GM18505 (cell line): ENCODE results near the gene GNG7.
"Not testable (repeated sequence)": the region's sequence is repeated elsewhere in the genome, so short reads cannot be mapped to it uniquely, and the experiment has no call there.

Experiments used
- ATAC-seq: cut with Tn5 transposase; IDR thresholded peaks from one replicate; pipeline ENCODE4 v1.9.1; 2021; ENCODE audit not compliant: unreplicated experiment
- POLR2A ChIP-seq: IDR thresholded peaks from 4 replicates; pipeline ENCODE4 v1.6.1; 2011; ENCODE audit warnings: borderline replicate concordance; ENCODE audit not compliant: insufficient read depth, insufficient read length; ENCODE audit errors: extremely low read depth

GNG7 gene

DNA sequence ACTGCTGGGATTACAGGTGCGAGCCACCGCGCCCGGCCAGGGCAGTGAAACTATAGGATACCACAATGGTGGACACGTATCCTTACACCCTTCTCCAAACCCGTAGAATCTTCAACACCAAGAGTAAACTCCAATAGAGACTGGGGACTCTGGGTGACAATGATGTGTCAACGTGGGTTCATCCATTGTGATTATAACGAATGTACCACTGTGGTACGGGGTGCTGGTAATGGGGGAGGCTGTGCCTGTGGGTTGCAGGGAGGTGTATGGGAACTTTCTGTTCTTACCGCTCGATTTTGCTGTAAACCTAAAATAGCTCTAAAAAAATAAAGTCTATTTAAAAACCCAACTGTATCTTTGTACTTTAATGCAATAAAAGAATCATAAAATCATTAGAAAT, 11.6 kb downstream of the GNG7 start:
- ATAC-seq, result no peak
- no peak for TF ChIP-seq POLR2A

DNA sequence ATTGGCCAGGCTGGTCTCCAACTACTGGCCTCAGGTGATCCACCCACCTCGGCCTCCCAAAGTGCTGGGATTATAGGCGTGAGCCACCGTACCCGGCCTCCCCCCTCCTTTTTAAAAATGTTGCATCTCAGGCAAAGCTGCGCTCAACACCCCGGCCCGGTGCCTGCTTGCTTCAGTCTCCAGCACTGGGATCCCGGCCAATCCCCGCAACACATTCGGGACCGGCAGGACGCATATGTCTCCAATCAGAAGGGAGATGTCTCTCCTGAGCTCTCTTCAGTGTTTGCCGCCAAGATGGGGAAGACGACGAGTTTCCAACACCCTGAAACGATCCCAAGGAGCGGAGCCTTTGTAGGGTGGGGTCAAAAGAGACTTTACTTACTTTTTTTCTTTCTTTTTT, 16.1 kb downstream of the GNG7 start:
- TF ChIP-seq POLR2A, result no peak
- ATAC-seq, result no peak

DNA sequence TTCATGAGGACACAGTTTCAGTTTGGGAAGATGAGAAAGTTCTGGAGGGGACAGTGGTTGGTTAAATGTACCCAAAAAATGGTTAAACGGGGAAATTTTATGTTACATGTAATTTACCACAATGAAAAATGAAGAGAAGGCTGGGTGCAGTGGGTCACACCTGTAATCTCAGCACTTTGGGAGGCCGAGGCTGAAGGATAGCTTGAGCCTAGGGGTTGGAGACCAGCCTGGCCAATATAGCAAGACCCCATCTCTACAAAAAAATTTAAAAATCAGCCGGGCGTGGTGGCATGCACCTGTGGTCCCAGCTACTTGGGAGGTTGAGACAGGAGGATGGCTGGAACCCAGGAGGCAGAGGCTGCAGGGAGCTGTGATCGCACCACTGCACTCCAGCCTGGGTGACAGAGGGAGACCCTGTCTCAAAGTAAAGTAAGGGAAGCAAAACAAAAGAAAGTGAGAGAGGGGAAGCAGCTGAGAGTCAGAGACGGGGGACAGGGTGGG, 17.2 kb downstream of the GNG7 start:
- no peak for TF ChIP-seq POLR2A
- ATAC-seq, result no peak

DNA sequence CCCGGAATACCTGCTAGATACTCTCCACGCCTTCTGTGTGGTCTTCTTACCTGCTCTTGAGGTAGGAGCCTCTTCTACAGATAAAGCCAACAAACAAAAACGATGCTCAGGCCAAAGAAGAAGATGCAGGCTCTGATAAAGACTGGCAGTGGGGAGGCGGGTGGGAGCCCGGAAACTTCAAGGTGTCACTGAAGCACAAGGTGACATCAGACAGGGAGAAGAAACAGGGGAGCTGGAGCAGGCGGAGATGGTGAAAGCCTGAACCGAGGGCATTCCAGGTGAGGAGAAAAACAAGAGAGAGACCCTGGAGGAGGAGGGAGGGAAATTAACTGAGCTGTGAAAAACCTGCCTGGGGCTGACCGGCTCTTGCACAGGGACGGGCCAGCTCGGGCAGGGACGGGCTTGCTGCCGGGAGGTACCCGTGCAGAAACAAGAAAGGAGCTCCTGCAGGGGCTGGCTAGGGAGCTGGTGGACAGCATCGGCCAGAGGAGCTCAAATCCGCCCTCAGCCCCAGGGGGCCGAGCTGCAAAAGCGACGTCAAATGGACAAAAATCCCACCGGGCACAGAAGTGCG, 19.0 kb downstream of the GNG7 start:
- no peak for ATAC-seq
- no peak for TF ChIP-seq POLR2A

DNA sequence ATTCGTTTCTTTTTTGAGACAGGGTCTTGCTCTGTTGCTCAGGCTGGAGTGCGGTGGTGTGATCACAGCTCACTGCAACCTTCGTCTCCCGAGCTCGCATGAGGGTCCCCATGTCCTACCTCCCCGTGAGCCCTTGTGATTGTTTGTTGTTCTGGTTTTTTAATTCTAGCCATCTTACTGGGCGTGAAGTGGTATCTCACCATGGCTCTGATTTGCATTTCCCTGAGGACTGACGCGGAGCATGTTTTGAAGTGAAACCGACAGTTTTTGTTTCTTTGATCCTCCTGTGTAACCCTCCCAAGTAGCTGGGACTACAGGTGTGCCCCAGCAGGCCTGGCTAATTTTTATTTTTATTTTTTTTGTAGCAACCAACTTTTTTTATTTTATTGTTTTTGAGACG, 21.7 kb downstream of the GNG7 start:
- TF ChIP-seq POLR2A, result no peak
- no peak for ATAC-seq

DNA sequence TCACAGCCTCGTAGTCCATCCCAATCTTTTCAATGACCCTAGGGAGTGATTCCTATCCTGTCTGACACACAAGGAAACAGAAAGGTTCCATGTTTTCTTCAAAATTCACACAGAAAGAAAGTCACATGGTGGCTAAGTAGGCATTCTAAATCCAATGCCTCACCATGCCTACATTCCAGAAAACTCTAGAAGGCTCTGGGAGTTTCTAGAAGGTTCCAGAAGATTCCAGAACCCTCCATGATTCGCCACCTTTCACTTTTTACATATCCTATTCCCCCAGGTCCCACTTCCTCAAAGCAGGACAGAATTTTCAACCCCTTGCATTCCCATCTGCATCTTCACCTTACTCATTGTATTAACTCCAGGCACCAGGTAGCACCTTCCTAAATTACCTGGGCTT, 23.1 kb downstream of the GNG7 start:
- no peak for ATAC-seq
- no peak for TF ChIP-seq POLR2A

DNA sequence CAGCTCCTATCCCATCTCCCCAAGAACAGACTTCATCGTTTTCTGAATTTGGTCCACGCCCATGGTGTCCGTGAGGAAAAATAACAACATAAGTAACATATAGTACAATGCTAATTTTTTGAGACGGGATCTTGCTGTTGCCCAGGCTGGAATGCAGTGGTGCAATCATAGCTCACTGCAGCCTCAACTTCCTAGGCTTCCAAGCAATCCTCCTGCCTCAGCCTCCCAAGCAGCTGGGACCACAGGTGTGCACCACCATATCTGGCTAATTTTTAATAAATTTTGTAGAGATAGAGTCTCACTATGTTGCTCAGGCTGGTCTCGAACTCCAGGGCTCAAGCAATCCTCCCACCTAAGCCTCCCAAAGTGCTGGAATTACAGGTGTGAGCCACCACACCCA, 23.5 kb downstream of the GNG7 start:
- ATAC-seq, result not testable (repeated sequence)

DNA sequence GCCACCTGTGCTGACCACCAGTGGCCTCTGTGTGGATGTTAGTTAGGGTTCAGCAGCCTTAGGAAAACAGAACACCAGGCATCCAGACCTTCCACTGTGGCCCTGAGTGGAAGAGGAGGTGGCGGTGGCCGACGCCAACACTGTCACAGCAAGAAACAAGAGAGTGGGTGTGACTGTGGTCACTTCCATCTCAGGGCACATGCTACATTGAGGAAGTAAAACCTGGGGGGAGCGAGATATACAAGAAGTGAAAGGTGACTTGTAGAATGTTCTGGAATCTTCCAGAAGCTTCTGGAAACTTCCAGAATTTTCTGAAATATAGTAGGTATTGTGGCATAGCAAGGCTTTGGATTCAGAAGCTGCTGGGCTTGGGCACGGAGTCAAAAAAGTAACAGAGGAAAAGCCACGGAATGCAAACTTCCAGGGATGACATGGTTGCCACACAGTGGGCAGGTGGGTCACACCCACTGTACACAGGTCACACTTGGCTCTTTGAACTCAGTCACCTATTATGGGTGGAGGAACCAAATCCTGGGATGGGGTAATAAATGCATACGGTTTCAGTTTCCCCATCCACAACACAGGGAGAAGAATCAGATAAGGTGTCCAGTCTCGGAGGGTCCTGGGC, 24.3 kb downstream of the GNG7 start:
- TF ChIP-seq POLR2A, result no peak
- ATAC-seq, result peak; percentile 57

DNA sequence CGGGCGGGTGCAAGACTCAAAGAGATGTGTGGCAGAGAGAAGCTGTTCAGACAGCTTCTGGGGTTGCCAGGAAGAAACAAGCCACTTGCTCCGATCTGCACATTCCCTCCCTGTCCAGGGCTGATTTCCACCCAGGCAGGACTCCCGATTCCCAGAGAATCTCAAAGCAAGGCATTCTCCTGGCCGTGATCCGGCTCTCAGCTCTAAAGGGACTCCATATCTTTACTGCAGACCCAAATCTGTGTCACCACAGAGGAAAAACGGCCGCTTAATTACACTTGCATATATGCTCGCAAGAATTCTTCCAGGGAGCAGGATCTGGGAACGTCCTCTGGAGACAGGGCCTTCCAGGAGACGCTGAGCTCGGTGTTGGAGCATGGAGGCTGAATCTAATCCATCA, 25.7 kb downstream of the GNG7 start:
- ATAC-seq, result no peak
- TF ChIP-seq POLR2A, result no peak

DNA sequence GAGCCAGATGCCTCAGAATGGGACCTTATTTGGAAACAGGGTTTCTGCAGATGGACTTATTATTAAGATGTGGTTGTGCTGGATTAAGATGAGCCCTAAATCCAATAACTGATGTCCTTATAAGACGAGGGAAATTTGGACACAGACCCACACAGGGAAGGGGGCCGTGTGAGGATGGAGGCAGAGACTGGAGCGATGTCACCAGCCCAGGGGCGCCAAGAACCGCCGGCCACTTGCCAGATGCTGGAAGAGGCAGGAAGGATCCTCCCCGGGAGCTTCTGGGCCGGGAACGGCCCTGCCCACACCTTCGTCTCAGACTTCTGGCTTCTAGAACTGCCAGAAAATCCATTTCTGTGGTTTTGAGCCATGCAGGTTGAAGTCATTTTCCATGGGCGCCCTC, 26.6 kb downstream of the GNG7 start:
- ATAC-seq, result no peak
- TF ChIP-seq POLR2A, result no peak

DNA sequence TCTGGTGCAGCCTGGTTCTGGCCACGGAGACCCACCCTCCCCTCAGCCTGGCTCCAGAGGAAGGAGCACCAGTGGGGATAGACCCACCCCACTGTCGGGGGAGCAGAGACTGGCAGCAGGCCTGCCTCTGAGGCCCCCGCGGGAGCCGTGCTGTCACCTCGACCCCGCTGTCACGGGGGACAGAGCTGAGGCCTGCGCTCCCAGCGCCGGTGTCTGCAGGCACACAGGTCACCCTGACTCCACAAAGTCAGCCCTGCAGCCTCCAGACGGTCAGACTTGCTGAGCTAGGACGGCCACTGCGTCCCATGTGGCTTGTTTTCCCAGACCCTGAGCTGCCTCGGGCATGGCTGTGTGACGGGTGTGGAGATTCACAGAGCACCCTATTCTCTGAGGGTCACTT, 32.3 kb downstream of the GNG7 start:
- ATAC-seq, result no peak
- no peak for TF ChIP-seq POLR2A

DNA sequence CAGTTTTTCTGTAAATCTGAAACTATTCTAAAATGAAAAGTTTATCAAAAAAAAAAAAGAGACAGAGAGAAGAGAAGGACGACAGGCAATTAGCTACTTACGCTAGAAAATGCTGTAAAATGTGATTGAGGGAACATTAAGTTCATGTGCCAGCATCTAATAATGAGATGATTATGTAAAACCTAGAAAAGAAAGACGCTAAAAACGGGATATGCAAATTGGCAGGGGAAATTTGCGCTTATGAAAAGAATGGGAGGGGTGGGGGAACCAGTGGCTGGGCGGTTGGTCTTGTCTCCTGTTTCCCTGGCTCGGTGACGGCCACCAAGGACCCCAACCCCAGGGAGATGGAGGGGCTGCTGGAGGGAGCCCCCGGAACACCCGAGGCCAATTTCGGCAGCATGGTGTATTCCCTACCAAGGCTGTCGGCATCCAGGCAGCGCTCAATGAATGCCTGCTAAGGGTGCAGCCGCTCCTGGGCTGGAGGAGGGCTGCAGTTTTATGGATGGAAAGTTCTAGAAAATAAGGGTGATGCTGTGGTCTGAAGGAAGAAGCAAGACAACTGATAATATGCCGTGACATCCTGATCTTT, 34.2 kb downstream of the GNG7 start:
- no peak for ATAC-seq

DNA sequence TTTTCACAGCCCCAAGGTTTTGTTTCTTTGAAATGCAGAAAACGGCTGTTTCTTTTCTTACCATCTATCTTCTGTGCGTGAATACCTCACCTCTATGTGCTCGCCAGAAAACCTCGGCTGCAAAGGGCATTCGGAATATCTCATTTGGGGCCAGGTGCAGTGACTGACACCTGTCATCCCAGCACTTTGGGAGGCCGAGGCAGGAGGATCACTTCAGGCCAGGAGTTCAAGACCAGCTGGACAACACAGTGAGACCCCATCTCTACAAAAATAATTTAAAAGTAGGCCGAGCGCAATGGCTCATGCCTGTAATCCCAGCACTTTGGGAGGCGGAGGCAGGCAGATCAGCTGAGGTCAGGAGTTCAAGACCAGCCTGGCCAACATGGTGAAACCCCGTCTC, 35.1 kb downstream of the GNG7 start:
- not testable (repeated sequence) for ATAC-seq

More for the DNA sequence above, 34.2 kb downstream of the GNG7 start:
- no peak for TF ChIP-seq POLR2A

DNA sequence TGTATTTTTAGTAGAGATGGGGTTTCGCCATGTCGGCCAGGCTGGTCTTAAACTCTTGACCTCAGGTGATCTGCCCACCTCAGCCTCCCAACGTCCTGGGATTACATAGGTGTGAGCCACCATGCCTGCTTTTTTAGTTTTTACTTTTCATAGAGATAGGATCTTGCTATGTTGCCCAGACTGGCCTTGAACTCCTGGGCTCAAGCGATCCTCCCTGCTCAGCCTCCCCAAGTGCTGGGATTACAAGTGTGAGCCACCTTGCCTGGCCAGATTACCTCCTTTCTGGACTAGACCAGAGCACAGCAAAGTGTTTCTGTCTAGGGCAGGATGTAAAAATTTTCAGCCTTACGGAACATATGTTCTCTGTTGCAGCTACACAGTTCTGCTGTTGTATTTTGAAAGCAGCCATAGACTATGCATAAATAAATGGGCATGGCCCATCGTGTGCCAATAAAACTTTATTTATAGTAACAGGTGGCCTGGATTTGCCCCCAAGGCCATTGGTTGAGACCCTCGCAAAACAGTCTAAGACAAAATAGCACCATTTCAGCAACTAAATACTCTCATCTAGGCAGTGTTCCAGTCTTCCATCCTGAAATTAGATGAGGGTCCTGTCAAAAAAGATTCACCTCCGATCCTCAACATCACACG, 36.0 kb downstream of the GNG7 start:
- ATAC-seq, result no peak
- no peak for TF ChIP-seq POLR2A
